HG03457 (cell line): Measurements from ENCODE around the gene MRPL47.
A peak's percentile ranks its signal among the peaks of the same experiment; 100 is the strongest.

Experiments
- ATAC-seq: cut with Tn5 transposase; IDR thresholded peaks from one replicate; pipeline ENCODE4 v1.9.1; 2021; ENCODE audit warnings: moderate number of reproducible peaks; ENCODE audit not compliant: unreplicated experiment

Gene MRPL47

GRCh38 chr3:179591313-179591712 lies 13.1 kb downstream of the MRPL47 start:
- no peak for ATAC-seq

GRCh38 chr3:179590669-179591068 lies 13.8 kb downstream of the MRPL47 start:
- no peak for ATAC-seq

- ATAC-seq: peak; percentile 55
These were observed 15.3 kb downstream of the MRPL47 start for GRCh38 chr3:179589143-179589542.

GRCh38 chr3:179580992-179581391 lies 23.4 kb downstream of the MRPL47 start:
- no peak for ATAC-seq

- ATAC-seq: no peak
These were observed 38.9 kb downstream of the MRPL47 start for GRCh38 chr3:179565496-179565895.

- peak; percentile 46 for ATAC-seq
These were observed 41.1 kb downstream of the MRPL47 start for GRCh38 chr3:179563271-179563783.

- peak; percentile 96 for ATAC-seq
These were observed 41.7 kb downstream of the MRPL47 start, which contains the start of gene ACTL6A for GRCh38 chr3:179562591-179563270. TSS of gene ACTL6A (plus strand) at chr3:179562926. CDS start at chr3:179563093, 167 bp downstream.

GRCh38 chr3:179560791-179561190 lies 43.6 kb downstream of the MRPL47 start:
- ATAC-seq: no peak

- no peak for ATAC-seq
These were observed 45.6 kb downstream of the MRPL47 start for GRCh38 chr3:179558742-179559364.

GRCh38 chr3:179551349-179552105 lies 52.9 kb downstream of the MRPL47 start:
- no peak for ATAC-seq

GRCh38 chr3:179546814-179547241 lies 57.6 kb downstream of the MRPL47 start:
- ATAC-seq: no peak

GRCh38 chr3:179544981-179545645 lies 59.3 kb downstream of the MRPL47 start:
- no peak for ATAC-seq

- no peak for ATAC-seq
These were observed 62.1 kb downstream of the MRPL47 start for GRCh38 chr3:179542375-179542774.

GRCh38 chr3:179541596-179541995 lies 62.8 kb downstream of the MRPL47 start:
- no peak for ATAC-seq

- ATAC-seq: no peak
These were observed 63.3 kb downstream of the MRPL47 start for GRCh38 chr3:179541094-179541493.
